GM12865 (cell line): ENCODE results near the gene MBTPS1.

Experiments used
- DNase-seq: peaks from one replicate; pipeline ENCODE4 v3.0.0; 2010; ENCODE audit warnings: low read depth
- H3K4me3 ChIP-seq: 2 replicates; pipeline ENCODE4 v1.5.1; 2011; ENCODE audit warnings: mild to moderate bottlenecking, low read depth, low read length, control low read depth
- CTCF ChIP-seq: IDR thresholded peaks from 2 replicates; pipeline ENCODE4 v1.5.1; 2011; ENCODE audit warnings: low read length, control low read depth, low read depth, inconsistent platforms; ENCODE audit not compliant: insufficient read depth; ENCODE audit errors: missing control alignments

The MBTPS1 gene

DNA sequence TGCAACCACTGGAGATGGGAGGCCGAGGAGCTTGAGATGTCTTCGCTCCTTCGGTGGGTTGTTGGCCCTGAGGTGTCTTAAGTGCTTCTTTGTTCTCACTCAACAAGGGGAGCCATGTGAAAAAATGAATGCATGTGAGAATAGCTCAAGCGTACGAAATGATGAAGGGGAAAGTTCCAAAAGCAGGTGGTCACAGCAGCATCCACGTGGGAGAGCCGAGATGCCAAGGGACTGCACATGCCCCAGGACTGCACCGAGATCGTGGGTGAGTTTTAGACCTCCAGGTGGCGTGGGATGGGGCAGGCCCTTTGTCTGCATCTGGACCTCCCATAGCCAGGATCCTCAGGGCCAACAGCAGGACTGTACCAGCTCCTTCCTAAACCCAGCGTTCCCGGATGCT, 82.2 kb downstream of the MBTPS1 start:
- no peak for DNase-seq

GRCh38 chr16:84033251-84034195, 83.2 kb downstream of the MBTPS1 start:
- no peak for DNase-seq
- no peak overlapping the region for H3K4me3 ChIP-seq
- TF ChIP-seq CTCF, result no peak

More for the DNA sequence above, 82.2 kb downstream of the MBTPS1 start:
- no peak for TF ChIP-seq CTCF
- no peak overlapping the region for H3K4me3 ChIP-seq

DNA sequence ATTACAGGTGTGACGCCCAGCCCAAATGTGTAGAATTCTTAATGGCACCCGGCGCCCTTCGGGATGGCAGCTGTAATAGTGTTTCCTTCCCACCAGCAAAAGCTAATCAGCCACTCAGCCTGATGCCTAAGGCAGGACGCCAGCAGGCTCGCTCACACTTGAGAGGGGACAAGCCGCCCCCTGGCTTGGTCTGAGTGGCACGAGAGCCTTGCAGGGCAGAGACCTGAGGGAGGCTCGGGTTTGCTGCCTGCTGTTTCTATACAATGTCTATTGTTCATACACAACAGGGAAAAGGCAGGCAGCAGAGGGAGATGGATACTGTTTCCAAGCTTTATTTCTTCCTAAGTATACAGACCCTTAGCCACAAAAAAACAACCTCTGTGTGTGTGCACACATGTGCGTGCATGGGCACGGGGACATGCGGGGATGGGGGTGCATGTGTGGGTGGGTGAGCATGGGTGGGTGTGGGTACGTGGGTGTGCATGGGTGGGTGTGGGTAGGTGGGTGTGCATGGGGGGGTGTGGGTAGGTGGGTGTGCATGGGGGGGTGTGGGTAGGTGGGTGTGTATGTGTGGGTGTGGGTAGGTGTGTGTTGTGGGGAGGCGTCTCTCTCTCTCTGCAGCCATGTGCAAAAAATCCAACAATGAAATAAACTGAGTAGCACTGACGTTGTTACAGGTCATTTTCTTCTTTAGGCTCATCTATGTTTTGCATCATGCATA, 84.1 kb downstream of the MBTPS1 start:
- no peak overlapping the region for H3K4me3 ChIP-seq
- no peak for TF ChIP-seq CTCF

GRCh38 chr16:84031556-84031955, 85.2 kb downstream of the MBTPS1 start:
- H3K4me3 ChIP-seq, result no peak overlapping the region
- TF ChIP-seq CTCF, result no peak
- DNase-seq, result no peak

More for the DNA sequence above, 84.1 kb downstream of the MBTPS1 start:
- DNase-seq, result no peak

DNA sequence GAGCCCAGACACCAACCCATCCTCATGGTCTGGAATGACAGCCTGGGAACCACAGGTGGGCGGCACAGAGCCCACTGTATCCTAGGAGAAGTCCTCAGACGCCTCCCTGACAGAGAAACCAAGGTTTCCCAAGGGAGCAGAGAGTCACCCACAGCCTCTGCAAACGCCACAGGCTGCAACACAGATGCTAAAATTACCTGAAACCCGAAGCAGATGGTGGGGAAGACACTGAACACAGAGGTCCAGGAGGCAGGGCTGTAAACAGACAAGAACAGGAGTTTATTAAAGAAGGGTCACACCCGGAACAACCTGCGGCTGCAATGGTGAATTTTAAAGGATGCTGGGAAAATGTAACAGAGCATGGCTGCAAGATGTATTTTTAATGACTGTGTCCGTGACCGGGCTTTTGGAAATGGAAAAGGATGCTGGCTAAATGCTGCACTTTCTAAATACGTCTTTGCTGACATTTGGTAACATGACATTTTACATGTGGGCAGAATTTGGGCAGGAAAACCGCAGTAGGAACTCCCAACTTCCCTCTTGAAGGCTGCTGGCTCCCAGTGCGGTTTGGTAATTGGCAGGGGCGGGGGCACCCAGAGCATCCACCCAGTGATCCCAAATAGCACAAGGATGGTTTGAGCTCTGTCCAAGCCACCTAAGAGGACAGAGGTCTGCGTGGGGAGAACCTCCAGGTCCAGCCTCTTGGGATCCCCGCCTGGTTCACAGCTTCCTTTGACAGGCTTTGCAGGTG, 87.3 kb downstream of the MBTPS1 start:
- H3K4me3 ChIP-seq, result no peak overlapping the region
- no peak for DNase-seq
- TF ChIP-seq CTCF, result no peak

- no peak overlapping the region for H3K4me3 ChIP-seq
- DNase-seq, result no peak
- TF ChIP-seq CTCF, result no peak
These were observed 89.1 kb downstream of the MBTPS1 start for GRCh38 chr16:84027625-84028024.
